ENCODE measurements around the gene UBE2D2. TPM values are rescaled to one million over a fixed set of nuclear protein-coding genes. Genes with fewer than 3 reads are reported as not detected.
A peak's percentile ranks its signal among the peaks of the same experiment; 100 is the strongest.

The UBE2D2 gene
- total RNA-seq, 2 experiments from 2014 or later, result 145 to 239 TPM

DNA sequence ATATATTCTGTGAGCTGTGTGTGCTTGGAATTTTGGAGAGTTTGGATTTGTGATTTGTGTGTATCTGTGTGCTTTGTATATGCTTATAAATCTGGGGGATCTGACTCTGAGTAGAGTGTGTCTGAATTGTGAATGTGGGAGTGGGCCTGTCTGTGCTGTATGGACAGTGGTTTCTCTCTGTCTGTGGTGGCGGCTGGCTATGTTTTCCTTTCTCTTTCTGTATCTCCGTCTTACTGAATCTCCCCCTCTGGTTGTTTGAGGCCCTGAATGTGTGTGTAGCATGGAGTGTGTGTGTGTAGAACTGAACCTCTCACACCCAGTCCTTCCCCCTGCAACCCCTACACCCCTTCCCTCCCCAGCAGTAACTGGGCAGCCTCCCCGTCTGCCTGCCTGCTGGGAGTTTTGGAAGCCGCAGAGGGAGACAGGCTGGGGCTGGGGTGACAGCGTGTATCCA is 91.7 kb downstream of the UBE2D2 start:
- H3K27ac ChIP-seq (ENCODE audit: low read depth, low read length, poor library complexity, severe bottlenecking), result peak overlapping the region; percentile 89
- H3K79me2 ChIP-seq (ENCODE audit: insufficient read depth, low read depth, low read length), result peaks cover 91% of the 10 kb centered on the region
- intact Hi-C loops (cut with micrococcal nuclease; ENCODE audit: unreplicated experiment), result no loop called here
- peak overlapping the region; percentile 94 for H3K4me3 ChIP-seq (ENCODE audit: low read depth, low read length, poor library complexity, severe bottlenecking)
- no peak for TF ChIP-seq EZH2phosphoT487 (IDR thresholded peaks at IDR 0.05; ENCODE audit: borderline replicate concordance, low read depth, low read length)
- TF ChIP-seq, protein P1, sequence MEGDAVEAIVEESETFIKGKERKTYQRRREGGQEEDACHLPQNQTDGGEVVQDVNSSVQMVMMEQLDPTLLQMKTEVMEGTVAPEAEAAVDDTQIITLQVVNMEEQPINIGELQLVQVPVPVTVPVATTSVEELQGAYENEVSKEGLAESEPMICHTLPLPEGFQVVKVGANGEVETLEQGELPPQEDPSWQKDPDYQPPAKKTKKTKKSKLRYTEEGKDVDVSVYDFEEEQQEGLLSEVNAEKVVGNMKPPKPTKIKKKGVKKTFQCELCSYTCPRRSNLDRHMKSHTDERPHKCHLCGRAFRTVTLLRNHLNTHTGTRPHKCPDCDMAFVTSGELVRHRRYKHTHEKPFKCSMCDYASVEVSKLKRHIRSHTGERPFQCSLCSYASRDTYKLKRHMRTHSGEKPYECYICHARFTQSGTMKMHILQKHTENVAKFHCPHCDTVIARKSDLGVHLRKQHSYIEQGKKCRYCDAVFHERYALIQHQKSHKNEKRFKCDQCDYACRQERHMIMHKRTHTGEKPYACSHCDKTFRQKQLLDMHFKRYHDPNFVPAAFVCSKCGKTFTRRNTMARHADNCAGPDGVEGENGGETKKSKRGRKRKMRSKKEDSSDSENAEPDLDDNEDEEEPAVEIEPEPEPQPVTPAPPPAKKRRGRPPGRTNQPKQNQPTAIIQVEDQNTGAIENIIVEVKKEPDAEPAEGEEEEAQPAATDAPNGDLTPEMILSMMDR (conservative IDR thresholded peaks at IDR 0.05; ENCODE audit: low read length), result no peak
- peaks cover 24% of the 10 kb centered on the region; the same call in 1 of the 2 replicates for H4K20me1 ChIP-seq (ENCODE audit: insufficient read depth, low read length)
- H3K9me3 ChIP-seq (ENCODE audit: low read length), result no peaks in the 10 kb centered on the region
- BruUV-seq (replicated peaks), result no TSS peak
- peak; percentile 49 for DNase-seq (ENCODE audit: low spot score)
- ChIA-PET POLR2A (interaction anchor here (0.6 to 8.9 kb wide), 6 partner anchors 14 to 518 kb away, joined by 3 to 73 read pairs (median 4); no protein-coding TSS in a partner anchor), CTCF (ENCODE audit: unreplicated experiment) (interaction anchor here (3.1 kb wide), 1 partner anchor 18 kb away, joined by 20 read pairs; no protein-coding TSS in a partner anchor)
- peaks cover 7% of the 10 kb centered on the region; the same call in 1 of the 2 replicates for H3K36me3 ChIP-seq (ENCODE audit: insufficient read depth, low read length)
- no peak overlapping the region for H2AFZ ChIP-seq (ENCODE audit: low read length)
- H3K4me2 ChIP-seq (ENCODE audit: low read length), result peak overlapping the region; percentile 98
- H3K4me1 ChIP-seq (ENCODE audit: insufficient read depth, low read length, poor library complexity, severe bottlenecking), result peaks cover 72% of the 10 kb centered on the region
- no peaks in the 10 kb centered on the region for H3K9me2 ChIP-seq (ENCODE audit: insufficient read depth, low read length)

DNA sequence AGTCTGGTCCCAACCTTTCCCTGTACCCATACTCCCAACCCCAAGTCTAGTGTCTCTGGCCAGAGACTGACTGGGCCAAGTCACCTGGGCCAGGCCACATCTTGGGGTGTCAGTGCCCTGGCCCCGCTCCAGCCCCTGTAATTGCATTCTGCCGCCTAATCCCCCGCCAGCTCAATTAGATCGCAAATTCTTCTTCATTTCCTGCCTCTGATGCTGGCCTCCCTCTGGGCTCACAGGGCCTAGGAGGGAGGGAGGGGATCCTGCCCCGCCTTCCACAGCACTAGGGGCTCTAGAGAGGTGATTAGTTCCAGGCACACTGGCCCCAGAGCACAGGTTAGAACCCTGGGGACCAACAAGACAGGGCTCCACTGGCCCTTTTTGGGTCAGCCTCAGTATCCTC is 92.5 kb downstream of the UBE2D2 start:
- peaks cover 99% of the 10 kb centered on the region for H3K79me2 ChIP-seq (ENCODE audit: insufficient read depth, low read depth, low read length)
- DNase-seq (ENCODE audit: low spot score), result peak; percentile 62
- peaks cover 79% of the 10 kb centered on the region for H3K4me1 ChIP-seq (ENCODE audit: insufficient read depth, low read length, poor library complexity, severe bottlenecking)
- no peaks in the 10 kb centered on the region for H3K9me2 ChIP-seq (ENCODE audit: insufficient read depth, low read length)
- no peak for TF ChIP-seq EZH2phosphoT487 (IDR thresholded peaks at IDR 0.05; ENCODE audit: borderline replicate concordance, low read depth, low read length)
- TF ChIP-seq, protein P1 (conservative IDR thresholded peaks at IDR 0.05; ENCODE audit: low read length), result no peak
- no peaks in the 10 kb centered on the region for H3K9me3 ChIP-seq (ENCODE audit: low read length)
- ChIA-PET POLR2A (interaction anchor here (0.6 to 8.9 kb wide), 7 partner anchors 11 to 707 kb away, joined by 3 to 73 read pairs (median 5); no protein-coding TSS in a partner anchor), CTCF (ENCODE audit: unreplicated experiment) (interaction anchor here (0.8 to 2.0 kb wide), 3 partner anchors 13 to 18 kb away, joined by 3 to 9 read pairs (median 6); no protein-coding TSS in a partner anchor)
- peak overlapping the region; percentile 89 for H3K27ac ChIP-seq (ENCODE audit: low read depth, low read length, poor library complexity, severe bottlenecking)
- no peak overlapping the region for H2AFZ ChIP-seq (ENCODE audit: low read length)
- no TSS peak for BruUV-seq (replicated peaks)
- H3K4me3 ChIP-seq (ENCODE audit: low read depth, low read length, poor library complexity, severe bottlenecking), result peak overlapping the region; percentile 94
- H3K36me3 ChIP-seq (ENCODE audit: insufficient read depth, low read length), result peaks cover 7% of the 10 kb centered on the region; the same call in 1 of the 2 replicates
- intact Hi-C loops (cut with micrococcal nuclease; ENCODE audit: unreplicated experiment), result loop anchor here (1.0 kb wide), 1 partner anchor 17 kb away; no protein-coding TSS in a partner anchor
- peak overlapping the region; percentile 98 for H3K4me2 ChIP-seq (ENCODE audit: low read length)
- H4K20me1 ChIP-seq (ENCODE audit: insufficient read depth, low read length), result peaks cover 24% of the 10 kb centered on the region; the same call in 1 of the 2 replicates

DNA sequence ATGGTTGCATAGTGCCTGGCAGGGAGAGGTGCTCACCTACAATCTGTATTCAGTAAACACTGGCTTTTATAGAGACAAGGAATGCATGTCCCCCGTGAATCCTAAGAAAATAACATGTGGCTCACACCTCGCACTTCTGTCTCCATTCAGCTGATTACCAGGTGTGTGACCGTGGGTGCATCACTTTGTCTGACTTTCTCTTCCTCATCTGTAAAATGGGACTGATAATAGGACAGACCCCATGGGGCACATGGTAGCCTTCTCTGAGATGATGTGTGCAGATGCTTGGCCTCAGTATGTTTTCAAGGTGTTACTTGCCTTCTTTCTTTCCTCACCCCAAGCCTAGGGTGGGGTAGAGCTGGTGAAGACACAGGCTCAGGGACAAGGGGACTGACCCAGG is 93.3 kb downstream of the UBE2D2 start:
- peaks cover 7% of the 10 kb centered on the region; the same call in 1 of the 2 replicates for H3K36me3 ChIP-seq (ENCODE audit: insufficient read depth, low read length)
- H3K27ac ChIP-seq (ENCODE audit: low read depth, low read length, poor library complexity, severe bottlenecking), result peak overlapping the region; percentile 89
- peaks cover 24% of the 10 kb centered on the region; the same call in 1 of the 2 replicates for H4K20me1 ChIP-seq (ENCODE audit: insufficient read depth, low read length)
- CTCF ChIA-PET (ENCODE audit: unreplicated experiment), result interaction anchor here (0.5 to 2.0 kb wide), 4 partner anchors 15 to 361 kb away, joined by 3 to 9 read pairs (median 4); partner anchors contain the start of gene MATR3
- no TSS peak for BruUV-seq (replicated peaks)
- intact Hi-C loops (cut with micrococcal nuclease; ENCODE audit: unreplicated experiment), result loop anchor here (1.0 kb wide), 1 partner anchor 16 kb away; no protein-coding TSS in a partner anchor
- peak; percentile 65 for DNase-seq (ENCODE audit: low spot score)
- TF ChIP-seq, protein P1 (conservative IDR thresholded peaks at IDR 0.05; ENCODE audit: low read length), result no peak
- TF ChIP-seq EZH2phosphoT487 (IDR thresholded peaks at IDR 0.05; ENCODE audit: borderline replicate concordance, low read depth, low read length), result no peak
- no peak overlapping the region for H2AFZ ChIP-seq (ENCODE audit: low read length)
- H3K9me3 ChIP-seq (ENCODE audit: low read length), result no peaks in the 10 kb centered on the region
- peaks cover 99% of the 10 kb centered on the region for H3K79me2 ChIP-seq (ENCODE audit: insufficient read depth, low read depth, low read length)
- H3K9me2 ChIP-seq (ENCODE audit: insufficient read depth, low read length), result no peaks in the 10 kb centered on the region
- peaks cover 87% of the 10 kb centered on the region for H3K4me1 ChIP-seq (ENCODE audit: insufficient read depth, low read length, poor library complexity, severe bottlenecking)
- H3K4me3 ChIP-seq (ENCODE audit: low read depth, low read length, poor library complexity, severe bottlenecking), result peak overlapping the region; percentile 94
- POLR2A ChIA-PET, result interaction anchor here (0.7 to 8.9 kb wide), 8 partner anchors 10 to 91 kb away, joined by 3 to 73 read pairs (median 4); no protein-coding TSS in a partner anchor
- H3K4me2 ChIP-seq (ENCODE audit: low read length), result peak overlapping the region; percentile 98
